Coronary artery (tissue), 2 donors: ENCODE results near the gene APPL2.

Experiments
- DNase-seq: peaks from one replicate; pipeline ENCODE4 v3.0.0-alpha.2; 2017; ENCODE audit warnings: low spot score
- H3K27ac ChIP-seq, 2 donors: fragments of 200-600 bp; sonication (generic); one replicate each; pipeline ENCODE4 v1.5.1; 2016 to 2019
- H3K4me3 ChIP-seq: fragments of 200-600 bp; sonication (generic); 2 replicates; pipeline ENCODE4 v1.5.1; 2016; ENCODE audit warnings: mild to moderate bottlenecking, moderate library complexity
- CTCF ChIP-seq: fragments of 200-600 bp; sonication (generic); IDR thresholded peaks from one replicate; pipeline ENCODE4 v1.5.1; 2019; ENCODE audit warnings: antibody characterized with exemption

Gene APPL2

GRCh38 chr12:105270671-105271255 is 34.8 kb upstream of the APPL2 start:
- DNase-seq, result no peak
- Histone ChIP-seq H3K4me3 (no peak overlapping the region), H3K27ac (no peak overlapping the region)
- TF ChIP-seq CTCF, result no peak

- DNase-seq, result no peak
- TF ChIP-seq CTCF, result no peak
- Histone ChIP-seq H3K4me3 (no peak overlapping the region), H3K27ac (no peak overlapping the region)
These were observed 31.7 kb upstream of the APPL2 start for GRCh38 chr12:105267711-105268110.

GRCh38 chr12:105264771-105265170 is 28.8 kb upstream of the APPL2 start:
- H3K27ac ChIP-seq, result no peak overlapping the region
- no peak overlapping the region for H3K4me3 ChIP-seq
- no peak for TF ChIP-seq CTCF
- no peak for DNase-seq

DNA sequence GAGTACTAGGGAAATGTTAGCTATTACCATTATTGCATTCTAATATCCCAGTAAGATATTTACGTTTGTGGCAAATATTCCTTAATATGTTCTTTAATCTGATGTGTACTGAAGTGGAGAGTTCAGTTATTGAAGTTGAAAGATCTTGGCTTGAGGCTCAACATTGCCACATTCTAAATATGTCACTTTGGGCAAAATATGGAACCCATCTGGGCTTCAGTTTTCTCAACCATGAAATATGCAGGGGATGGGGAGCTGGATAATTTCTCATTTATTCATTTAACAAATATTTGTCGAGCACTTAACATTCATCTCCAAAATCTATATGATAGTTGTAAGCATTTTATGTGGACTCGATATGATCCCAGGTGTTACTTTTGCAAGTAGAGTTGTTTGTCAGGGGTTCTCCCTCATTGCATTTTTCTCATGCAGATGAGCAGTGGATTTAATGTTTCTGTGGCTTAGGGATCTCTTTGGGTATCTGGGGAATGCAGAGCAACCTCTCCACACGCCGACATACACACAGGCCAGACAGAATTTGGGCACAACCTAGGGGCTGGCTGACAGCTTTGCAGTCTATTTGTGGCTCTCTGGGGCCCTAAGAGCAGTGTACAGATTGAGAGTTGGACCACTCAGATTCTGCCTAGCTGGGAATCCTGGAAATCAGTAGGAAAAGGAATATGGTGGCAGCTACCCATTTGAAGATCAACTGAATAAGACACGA is 26.6 kb upstream of the APPL2 start:
- DNase-seq, result no peak
- no peak for TF ChIP-seq CTCF
- H3K27ac ChIP-seq, result no peak overlapping the region
- no peak overlapping the region for H3K4me3 ChIP-seq

GRCh38 chr12:105261010-105261409 is 25.0 kb upstream of the APPL2 start:
- no peak overlapping the region for H3K27ac ChIP-seq
- H3K4me3 ChIP-seq, result no peak overlapping the region
- DNase-seq, result no peak
- TF ChIP-seq CTCF, result no peak

DNA sequence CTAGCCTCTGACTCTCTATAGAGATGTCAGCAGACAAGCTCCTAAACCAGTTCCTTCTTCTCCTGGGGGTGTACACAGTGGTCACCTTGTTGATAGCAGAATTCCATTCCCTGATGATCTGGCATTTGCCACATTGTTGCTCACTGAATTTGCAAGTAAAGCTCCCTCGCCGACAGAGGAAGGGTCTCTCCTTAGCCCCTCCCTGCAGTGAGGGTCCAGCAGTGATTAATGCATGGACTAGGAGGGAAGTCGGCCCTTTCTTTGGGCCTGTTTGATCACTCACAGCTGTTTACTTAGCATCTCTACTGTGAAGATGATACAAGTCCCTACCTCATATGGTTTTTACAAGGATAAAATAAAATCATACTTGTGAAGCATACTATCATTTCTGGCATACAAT is 23.3 kb upstream of the APPL2 start:
- H3K27ac ChIP-seq, result no peak overlapping the region
- no peak overlapping the region for H3K4me3 ChIP-seq
- TF ChIP-seq CTCF, result no peak
- DNase-seq, result no peak

DNA sequence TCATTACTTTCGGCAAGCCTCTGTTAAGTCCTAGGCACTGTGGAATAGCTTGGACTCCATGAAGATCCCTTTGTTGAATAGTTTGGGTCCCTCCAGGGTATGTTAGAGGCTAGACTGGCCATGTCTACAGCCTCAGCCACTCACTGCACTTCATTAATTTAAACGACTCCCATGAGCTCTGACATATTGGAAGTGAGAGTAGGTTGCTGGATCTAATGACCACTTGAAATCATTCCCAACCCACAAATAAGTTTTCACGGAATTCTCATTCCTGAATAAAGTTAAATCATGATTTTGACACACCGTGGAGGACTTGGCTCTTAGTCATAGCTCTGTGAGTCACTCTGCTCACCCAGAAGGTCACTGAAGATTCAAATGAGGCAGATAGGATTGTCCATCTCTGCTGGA is 21.4 kb upstream of the APPL2 start:
- no peak for DNase-seq
- peak overlapping the region; percentile 34 to 80 for H3K27ac ChIP-seq
- TF ChIP-seq CTCF, result no peak
- H3K4me3 ChIP-seq, result no peak overlapping the region
